GM19452 (cell line): ENCODE data around the gene OASL.

Experiments used
- ATAC-seq: cut with Tn5 transposase; IDR thresholded peaks from one replicate; pipeline ENCODE4 v1.9.1; 2021; ENCODE audit not compliant: unreplicated experiment

OASL gene

DNA sequence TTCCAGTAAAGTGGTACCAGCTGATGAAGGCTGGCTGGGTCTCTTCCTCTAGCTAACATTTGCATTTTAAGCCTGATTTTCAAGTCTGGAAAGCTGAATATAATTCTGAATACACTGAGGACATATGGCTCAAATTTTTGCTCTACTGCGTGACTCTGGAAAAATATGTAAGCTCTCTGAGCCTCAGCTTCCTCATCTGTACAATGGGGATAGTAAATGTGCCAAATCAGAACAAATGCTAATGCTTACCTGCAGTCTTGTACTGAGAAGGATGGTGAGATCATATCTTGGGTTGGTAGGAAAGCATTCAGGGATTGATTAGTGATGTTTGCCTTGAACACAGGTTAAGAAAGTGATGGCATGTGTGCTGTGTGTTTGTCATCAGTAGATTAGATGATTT, 46.1 kb downstream of the OASL start:
- no peak for ATAC-seq

GRCh38 chr12:120991965-120992364, 47.1 kb downstream of the OASL start:
- ATAC-seq, result no peak

- ATAC-seq, result no peak
These were observed 48.5 kb downstream of the OASL start for GRCh38 chr12:120990487-120991055.

DNA sequence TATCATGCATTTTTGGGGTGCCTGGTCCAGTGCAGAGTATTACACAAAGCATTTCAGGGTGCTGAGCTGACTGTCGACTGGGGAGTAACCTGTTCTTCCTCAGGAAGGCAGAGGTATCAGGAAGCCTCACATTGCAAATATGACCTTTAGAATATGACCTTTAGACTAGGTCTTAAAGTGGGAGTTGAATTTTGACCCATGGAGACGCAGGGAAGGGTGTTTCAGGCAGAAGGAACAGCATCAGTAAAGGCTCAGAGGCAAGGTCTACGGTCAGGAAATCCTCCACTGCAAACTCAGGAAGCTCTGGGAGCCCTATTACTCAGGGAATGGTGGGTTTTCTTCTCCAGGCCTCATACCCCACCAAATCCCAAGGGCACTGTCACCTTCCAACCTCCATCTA, 49.4 kb downstream of the OASL start:
- ATAC-seq, result no peak

DNA sequence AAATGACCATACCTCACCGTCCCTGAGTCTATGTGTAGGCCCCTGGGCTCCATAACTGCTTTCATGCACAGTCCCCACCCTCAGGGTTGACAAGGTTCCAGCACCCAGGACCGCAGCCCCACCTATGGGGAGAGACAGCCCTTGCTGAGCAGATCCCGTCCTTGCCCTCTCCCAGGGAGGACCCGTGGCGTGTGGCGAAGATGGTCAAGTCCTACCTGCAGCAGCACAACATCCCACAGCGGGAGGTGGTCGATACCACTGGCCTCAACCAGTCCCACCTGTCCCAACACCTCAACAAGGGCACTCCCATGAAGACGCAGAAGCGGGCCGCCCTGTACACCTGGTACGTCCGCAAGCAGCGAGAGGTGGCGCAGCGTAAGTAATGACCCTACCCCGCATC, 50.4 kb downstream of the OASL start:
- no peak for ATAC-seq

DNA sequence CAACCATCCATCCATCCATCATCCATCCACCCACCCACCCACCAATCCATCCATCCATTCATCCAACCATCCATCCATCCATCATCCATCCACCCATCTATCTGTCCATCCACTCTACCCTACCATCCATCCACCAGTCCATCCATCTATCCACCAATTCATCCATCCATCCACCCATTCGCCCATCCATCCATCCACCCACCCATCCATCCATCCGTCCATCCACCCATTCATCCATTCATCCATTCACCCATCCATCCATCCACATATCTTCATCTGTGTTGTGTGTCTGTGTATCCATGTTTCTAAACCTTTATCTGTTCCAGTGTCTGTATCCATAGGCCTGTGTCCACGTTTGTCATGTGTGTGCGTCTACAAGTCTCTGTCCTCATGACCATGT, 50.8 kb downstream of the OASL start:
- ATAC-seq, result no peak

GRCh38 chr12:120984351-120984898, 54.6 kb downstream of the OASL start:
- no peak for ATAC-seq

GRCh38 chr12:120983759-120984158, 55.3 kb downstream of the OASL start:
- no peak for ATAC-seq

- ATAC-seq, result no peak
These were observed 56.4 kb downstream of the OASL start for GRCh38 chr12:120982659-120983058.

DNA sequence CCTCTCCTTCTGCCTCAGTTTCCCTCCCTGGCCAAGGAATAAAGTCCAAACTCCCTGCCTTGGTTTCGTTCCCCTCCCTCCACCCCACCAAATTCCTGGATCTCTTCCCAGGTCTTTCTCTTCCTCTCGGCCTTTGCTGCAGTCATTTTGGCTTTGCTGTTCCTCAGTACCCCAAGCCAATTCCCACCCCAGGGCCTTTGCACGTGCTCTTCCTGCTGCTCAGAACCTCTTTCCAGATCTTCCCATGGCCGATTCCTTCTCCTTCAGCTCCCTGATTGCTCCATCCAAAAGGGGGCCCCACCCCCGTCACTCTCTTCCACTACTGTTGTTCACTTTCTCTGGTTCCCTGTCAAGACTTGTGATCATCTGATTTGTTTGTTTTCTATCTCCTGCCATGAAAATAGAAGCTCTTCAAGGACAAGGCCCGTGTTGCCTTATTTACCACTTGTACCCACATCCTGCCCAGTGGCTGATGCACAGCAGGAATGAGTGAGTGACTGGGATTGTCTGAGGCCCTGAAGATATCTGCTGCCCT, 57.6 kb downstream of the OASL start:
- no peak for ATAC-seq

GRCh38 chr12:120980800-120981368, 58.2 kb downstream of the OASL start:
- ATAC-seq, result no peak

- no peak for ATAC-seq
These were observed 59.0 kb downstream of the OASL start for GRCh38 chr12:120979862-120980696.

DNA sequence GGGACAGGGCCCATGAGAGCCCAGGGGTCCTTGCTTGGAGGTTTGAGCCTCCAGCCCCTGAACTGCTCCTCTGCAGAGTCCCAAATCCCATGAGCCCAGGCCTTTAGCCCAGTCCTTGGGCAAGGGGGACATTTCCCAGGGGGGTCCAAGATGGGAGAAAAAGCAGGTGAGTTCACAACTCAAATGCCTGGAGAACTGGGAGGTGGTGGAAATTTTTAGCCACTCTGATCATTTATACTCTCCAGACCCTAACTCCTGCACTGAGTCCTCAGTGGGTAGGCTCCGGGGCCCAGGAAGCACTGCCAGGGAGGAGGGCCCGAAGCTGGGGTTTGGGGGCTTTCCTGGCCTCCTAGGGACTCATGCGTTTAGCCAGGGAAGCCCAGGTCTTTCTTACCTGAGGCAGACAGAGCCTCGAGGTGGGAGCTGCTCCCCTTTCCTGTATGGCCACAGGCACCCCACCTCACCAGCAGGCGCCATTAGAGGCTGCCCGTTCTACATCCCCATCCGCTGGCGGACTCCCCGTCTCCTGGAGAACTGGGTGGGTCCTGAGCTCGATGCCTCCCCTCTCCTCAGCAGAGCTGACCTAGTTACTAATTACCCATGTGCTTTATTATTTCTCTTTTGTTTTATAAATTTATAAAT, 59.7 kb downstream of the OASL start:
- no peak for ATAC-seq

- ATAC-seq, result no peak
These were observed 60.5 kb downstream of the OASL start, which contains the start of gene HNF1A for GRCh38 chr12:120978296-120979219. HNF1A (plus strand) TSS chr12:120978543; CDS start chr12:120978769, 226 bp downstream.

GRCh38 chr12:120977531-120978295, 61.3 kb downstream of the OASL start:
- ATAC-seq, result no peak

DNA sequence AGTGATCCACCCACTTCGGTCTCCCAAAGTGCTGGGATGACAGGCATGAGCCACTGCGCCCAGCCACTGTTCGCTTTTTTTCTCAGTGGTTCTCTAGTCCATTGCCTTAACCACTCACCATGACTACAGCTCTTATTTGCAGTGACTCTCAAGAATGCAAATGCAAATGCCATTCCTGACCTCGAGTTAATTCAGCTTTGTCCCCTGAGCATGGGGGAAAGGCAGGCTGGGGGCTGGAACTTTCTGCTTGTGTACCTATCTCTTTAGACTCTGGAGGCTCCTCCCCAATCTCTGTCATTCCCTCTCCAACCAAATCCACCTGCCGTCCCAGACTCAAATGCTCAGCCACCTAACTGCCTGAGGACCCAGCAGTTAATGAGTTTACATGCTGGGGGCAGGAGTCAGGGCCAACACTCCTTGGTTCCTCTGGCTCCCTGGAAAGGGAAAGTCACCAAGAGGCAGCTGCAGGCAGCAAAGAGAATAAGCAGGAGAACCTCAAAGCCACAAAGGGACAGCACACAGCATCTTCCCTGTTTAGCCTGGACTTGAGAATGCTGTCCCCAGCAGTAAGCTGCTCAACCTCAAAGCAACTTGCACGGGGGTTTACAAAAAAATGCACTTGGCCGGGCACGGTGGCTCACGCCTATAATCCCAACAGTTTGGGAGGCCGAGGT, 66.0 kb downstream of the OASL start:
- ATAC-seq, result no peak

- no peak for ATAC-seq
These were observed 67.5 kb downstream of the OASL start for GRCh38 chr12:120971299-120972180.

- no peak for ATAC-seq
These were observed 68.7 kb downstream of the OASL start for GRCh38 chr12:120970310-120970709.
